AG04450 (cell line): ENCODE results near the gene RAB36. TPM values are rescaled to one million over a fixed set of nuclear protein-coding genes. Genes with fewer than 3 reads are reported as not detected.

Experiments
- CTCF ChIA-PET: fragments of 300-600, 350-600 bp; formaldehyde crosslinking; extraction: SDS; loops from one replicate; lab custom pipeline; 2022; ENCODE audit warnings: antibody characterized with exemption, inconsistent platforms; lab: Charles Lee
- POLR2A ChIA-PET: fragments of 350-600 bp; formaldehyde crosslinking; extraction: SDS; loops from one replicate; lab custom pipeline; 2021; ENCODE audit warnings: antibody characterized with exemption, inconsistent platforms; lab: Yijun Ruan, JAX
- DNase-seq: peaks from one replicate; pipeline ENCODE4 v3.0.0-alpha.2; 2011; ENCODE audit warnings: low read depth, low spot score
- H3K27ac ChIP-seq: one replicate; pipeline ENCODE4 v1.5.1; 2012; ENCODE audit warnings: low read depth, low read length, control low read depth
- H3K27me3 ChIP-seq: one replicate; pipeline ENCODE4 v1.6.0; 2012; ENCODE audit warnings: low read length; ENCODE audit not compliant: control insufficient read depth, insufficient read depth
- H3K4me3 ChIP-seq: 2 replicates; pipeline ENCODE4 v1.5.1; 2011; ENCODE audit warnings: mild to moderate bottlenecking, low read depth, low read length, control low read depth
- H3K9me3 ChIP-seq: 2 replicates; pipeline ENCODE4 v1.5.1; 2012; ENCODE audit warnings: low read length; ENCODE audit not compliant: control insufficient read depth, insufficient read depth
- polyA plus RNA-seq: library from polyadenylated mRNA; depleted of rRNA; stranded (reverse); fragments of >200 nt; gene quantifications from 2 replicates; pipeline ENCODE4 v1.2.3, GENCODE V29; 2011
- TF ChIP-seq, protein P1 (sequence below): IDR thresholded peaks from 2 replicates; pipeline ENCODE4 v1.5.1; 2011; ENCODE audit warnings: low read depth, low read length, control low read depth, inconsistent platforms

RAB36 gene
- polyA plus RNA-seq, 1 experiment, result 2.6 TPM

DNA sequence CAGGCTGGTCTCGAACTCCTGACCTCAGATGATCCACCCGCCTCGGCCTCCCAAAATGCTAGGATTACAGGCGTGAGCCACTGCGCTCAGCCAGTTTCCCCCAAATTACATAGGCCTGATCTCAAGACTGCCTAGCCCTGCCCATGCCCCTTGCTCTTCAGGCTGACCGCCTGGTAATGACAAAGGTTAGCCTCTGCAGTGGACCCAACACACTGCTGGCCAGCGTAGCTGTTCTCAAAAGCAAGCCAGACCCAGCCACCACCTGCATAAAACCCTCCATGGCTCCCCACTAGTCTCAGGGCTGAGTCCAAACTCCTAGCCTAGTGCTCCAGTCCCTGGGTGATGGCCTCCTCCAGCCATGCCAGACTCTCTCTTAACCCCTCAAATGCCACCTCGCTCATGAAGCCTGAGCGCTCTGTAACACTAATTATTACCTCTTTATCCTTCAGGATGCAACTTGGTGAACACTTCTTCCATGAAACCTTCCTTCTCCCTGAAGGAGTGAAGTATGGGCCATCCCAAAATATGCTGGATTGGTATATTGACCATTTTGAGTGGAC, 2.7 kb upstream of the RAB36 start:
- no peak for DNase-seq
- ChIA-PET CTCF (interaction anchor here (0.6 kb wide), 1 partner anchor 477 kb away, joined by 3 read pairs; no protein-coding TSS in a partner anchor), POLR2A (interaction anchor here (0.7 kb wide), 2 partner anchors 9 to 29 kb away, joined by 3 to 6 read pairs; no protein-coding TSS in a partner anchor)
- H3K9me3 ChIP-seq, result no peaks in the 10 kb centered on the region
- TF ChIP-seq, protein P1, sequence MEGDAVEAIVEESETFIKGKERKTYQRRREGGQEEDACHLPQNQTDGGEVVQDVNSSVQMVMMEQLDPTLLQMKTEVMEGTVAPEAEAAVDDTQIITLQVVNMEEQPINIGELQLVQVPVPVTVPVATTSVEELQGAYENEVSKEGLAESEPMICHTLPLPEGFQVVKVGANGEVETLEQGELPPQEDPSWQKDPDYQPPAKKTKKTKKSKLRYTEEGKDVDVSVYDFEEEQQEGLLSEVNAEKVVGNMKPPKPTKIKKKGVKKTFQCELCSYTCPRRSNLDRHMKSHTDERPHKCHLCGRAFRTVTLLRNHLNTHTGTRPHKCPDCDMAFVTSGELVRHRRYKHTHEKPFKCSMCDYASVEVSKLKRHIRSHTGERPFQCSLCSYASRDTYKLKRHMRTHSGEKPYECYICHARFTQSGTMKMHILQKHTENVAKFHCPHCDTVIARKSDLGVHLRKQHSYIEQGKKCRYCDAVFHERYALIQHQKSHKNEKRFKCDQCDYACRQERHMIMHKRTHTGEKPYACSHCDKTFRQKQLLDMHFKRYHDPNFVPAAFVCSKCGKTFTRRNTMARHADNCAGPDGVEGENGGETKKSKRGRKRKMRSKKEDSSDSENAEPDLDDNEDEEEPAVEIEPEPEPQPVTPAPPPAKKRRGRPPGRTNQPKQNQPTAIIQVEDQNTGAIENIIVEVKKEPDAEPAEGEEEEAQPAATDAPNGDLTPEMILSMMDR, result no peak
- no peaks in the 10 kb centered on the region for H3K27me3 ChIP-seq
- no peak overlapping the region for H3K4me3 ChIP-seq
- H3K27ac ChIP-seq, result no peak overlapping the region

DNA sequence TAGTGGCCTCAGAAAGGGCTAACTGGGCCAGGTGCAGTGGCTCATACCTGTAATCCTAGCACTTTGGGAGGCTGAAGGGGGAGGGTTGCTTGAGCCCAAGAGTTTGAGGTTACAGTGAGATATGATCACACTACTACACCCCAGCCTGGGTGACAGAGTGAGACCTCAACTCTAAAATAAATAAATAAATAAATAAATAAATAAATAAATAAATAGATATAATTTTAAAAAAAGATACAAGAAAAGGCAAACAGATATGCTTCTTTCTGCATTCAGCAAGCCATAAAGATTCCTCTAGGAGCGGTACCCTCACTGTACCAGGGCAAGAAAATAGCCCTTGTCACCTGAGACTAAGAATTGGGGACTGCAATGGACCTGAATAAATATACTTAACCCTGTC, 2.2 kb upstream of the RAB36 start:
- H3K9me3 ChIP-seq, result no peaks in the 10 kb centered on the region
- TF ChIP-seq, protein P1, result no peak
- H3K27ac ChIP-seq, result no peak overlapping the region
- H3K4me3 ChIP-seq, result no peak overlapping the region
- no peaks in the 10 kb centered on the region for H3K27me3 ChIP-seq
- ChIA-PET CTCF (no interaction called here), POLR2A (no interaction called here)
- no peak for DNase-seq

DNA sequence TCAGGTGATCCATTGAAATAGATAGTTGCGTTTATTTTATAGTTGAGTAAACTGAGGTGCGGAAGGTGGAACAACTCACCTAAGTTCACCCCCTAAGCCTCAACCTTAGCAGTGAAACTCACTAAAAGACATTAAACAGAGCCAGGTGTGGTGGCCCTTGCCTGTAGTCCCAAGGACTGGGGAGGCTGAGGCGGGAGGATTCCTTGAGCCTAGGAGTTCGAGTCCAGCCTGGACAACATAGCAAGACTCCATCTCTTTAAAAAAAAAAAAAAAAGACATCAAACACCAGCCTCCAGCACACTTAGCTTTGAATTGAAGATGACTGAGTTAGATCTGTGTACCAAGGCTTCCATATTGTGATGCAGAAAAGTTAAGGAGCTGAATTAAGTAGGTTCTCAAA, 845 bp upstream of the RAB36 start:
- H3K27ac ChIP-seq, result no peak overlapping the region
- H3K27me3 ChIP-seq, result no peaks in the 10 kb centered on the region
- no peak overlapping the region for H3K4me3 ChIP-seq
- CTCF ChIA-PET, result interaction anchor here (1.0 to 1.8 kb wide), 5 partner anchors 34 to 185 kb away, joined by 3 to 12 read pairs (median 4); no protein-coding TSS in a partner anchor
- TF ChIP-seq, protein P1, result no peak
- DNase-seq, result no peak
- no peaks in the 10 kb centered on the region for H3K9me3 ChIP-seq
- POLR2A ChIA-PET, result interaction anchor here (1.0 kb wide), 1 partner anchor 36 kb away, joined by 3 read pairs; the partner anchor contains the start of gene BCR

DNA sequence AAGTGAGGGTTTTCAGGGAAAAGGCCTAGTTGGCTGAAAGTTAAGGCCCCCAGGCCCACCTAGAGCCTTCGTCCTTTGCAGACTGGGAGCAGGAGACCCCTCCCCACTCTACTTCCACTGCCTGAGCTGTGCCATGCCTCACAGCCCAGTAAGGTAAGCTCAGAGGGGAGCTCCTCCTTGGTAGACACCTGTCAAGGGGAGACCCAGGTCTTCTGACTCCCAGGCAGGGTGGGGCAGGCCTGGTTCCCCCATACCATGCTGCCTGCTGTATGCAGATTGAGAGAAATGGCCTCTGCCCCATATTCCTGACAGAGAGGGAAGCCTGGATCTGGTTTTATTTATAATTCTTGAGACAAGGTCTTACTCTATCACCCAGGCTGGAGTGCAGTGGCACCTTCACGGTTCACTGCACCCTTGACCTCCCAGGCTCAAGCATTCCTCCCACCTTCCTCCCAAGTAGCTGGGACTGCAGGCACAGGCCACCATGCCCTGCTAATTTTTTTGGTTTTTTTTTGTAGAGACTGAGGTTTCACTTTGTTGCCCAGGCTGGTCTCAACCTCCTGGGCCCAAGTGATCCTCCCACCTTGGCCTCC, 697 bp downstream of the RAB36 start:
- peak overlapping the region; percentile 70 for H3K4me3 ChIP-seq
- no peak for DNase-seq
- POLR2A ChIA-PET, result no interaction called here

More for the DNA sequence above, 697 bp downstream of the RAB36 start:
- no peaks in the 10 kb centered on the region for H3K9me3 ChIP-seq
- TF ChIP-seq, protein P1, result no peak
- CTCF ChIA-PET, result interaction anchor here (0.7 kb wide), 1 partner anchor 143 kb away, joined by 3 read pairs; no protein-coding TSS in a partner anchor
- peak overlapping the region; percentile 52 for H3K27ac ChIP-seq
- H3K27me3 ChIP-seq, result no peaks in the 10 kb centered on the region
